ENCODE results near the gene CDK9. TPM values are rescaled to one million over a fixed set of nuclear protein-coding genes. Genes with fewer than 3 reads are reported as not detected.

Gene CDK9
- total RNA-seq, 2 experiments from 2014 or later = 80.0 to 136 TPM

DNA sequence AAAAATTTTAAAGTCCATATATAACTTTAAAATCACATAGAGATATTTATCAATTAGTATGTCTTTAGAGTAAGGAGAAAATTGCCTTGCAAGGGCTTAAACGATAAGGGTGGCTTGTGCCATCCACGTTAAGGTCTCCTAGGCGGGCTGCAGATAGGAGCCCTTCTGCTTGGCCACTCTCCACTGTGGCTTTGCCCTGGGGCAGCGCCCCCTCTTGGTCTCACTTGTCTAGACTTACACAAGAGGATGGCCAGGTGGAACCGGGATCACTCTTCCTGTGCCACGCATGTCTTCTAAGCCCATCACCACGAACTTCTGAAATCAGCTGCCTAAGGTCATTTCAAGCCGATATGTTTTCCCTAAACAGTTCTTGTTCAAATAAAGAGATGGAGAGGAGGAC lies 19.8 kb downstream of the CDK9 start:
- POLR2A ChIA-PET = interaction anchor here (0.8 to 1.1 kb wide), 4 partner anchors 16 to 38 kb away, joined by 3 to 4 read pairs (median 3); no protein-coding TSS in a partner anchor
- peak; percentile 65 for DNase-seq (ENCODE audit: low spot score)

GRCh38 chr9:127806871-127807270 lies 21.0 kb downstream of the CDK9 start:
- no peak for DNase-seq (ENCODE audit: low spot score)
- Histone ChIP-seq H4K20me1 (ENCODE audit: insufficient read depth, low read length) (no peaks in the 10 kb centered on the region; the same call in 1 of the 2 replicates), H3K9me2 (ENCODE audit: insufficient read depth, low read length) (no peaks in the 10 kb centered on the region), H2AFZ (ENCODE audit: low read length) (no peak overlapping the region), H3K4me2 (ENCODE audit: low read length) (no peak overlapping the region), H3K27ac (ENCODE audit: low read depth, low read length, poor library complexity, severe bottlenecking) (no peak overlapping the region), H3K4me3 (ENCODE audit: low read depth, low read length, poor library complexity, severe bottlenecking) (no peak overlapping the region), H3K79me2 (ENCODE audit: insufficient read depth, low read depth, low read length) (peaks cover 29% of the 10 kb centered on the region), H3K36me3 (ENCODE audit: insufficient read depth, low read length) (peaks cover 70% of the 10 kb centered on the region), H3K9me3 (ENCODE audit: low read length) (no peaks in the 10 kb centered on the region), H3K4me1 (ENCODE audit: insufficient read depth, low read length, poor library complexity, severe bottlenecking) (peaks cover 34% of the 10 kb centered on the region)
- no TSS peak for BruUV-seq (replicated peaks)
- ChIA-PET CTCF (ENCODE audit: unreplicated experiment) (no interaction called here), POLR2A (no interaction called here)
- TF ChIP-seq, protein P1, sequence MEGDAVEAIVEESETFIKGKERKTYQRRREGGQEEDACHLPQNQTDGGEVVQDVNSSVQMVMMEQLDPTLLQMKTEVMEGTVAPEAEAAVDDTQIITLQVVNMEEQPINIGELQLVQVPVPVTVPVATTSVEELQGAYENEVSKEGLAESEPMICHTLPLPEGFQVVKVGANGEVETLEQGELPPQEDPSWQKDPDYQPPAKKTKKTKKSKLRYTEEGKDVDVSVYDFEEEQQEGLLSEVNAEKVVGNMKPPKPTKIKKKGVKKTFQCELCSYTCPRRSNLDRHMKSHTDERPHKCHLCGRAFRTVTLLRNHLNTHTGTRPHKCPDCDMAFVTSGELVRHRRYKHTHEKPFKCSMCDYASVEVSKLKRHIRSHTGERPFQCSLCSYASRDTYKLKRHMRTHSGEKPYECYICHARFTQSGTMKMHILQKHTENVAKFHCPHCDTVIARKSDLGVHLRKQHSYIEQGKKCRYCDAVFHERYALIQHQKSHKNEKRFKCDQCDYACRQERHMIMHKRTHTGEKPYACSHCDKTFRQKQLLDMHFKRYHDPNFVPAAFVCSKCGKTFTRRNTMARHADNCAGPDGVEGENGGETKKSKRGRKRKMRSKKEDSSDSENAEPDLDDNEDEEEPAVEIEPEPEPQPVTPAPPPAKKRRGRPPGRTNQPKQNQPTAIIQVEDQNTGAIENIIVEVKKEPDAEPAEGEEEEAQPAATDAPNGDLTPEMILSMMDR (conservative IDR thresholded peaks at IDR 0.05; ENCODE audit: low read length) = no peak
- no peak for TF ChIP-seq EZH2phosphoT487 (IDR thresholded peaks at IDR 0.05; ENCODE audit: borderline replicate concordance, low read depth, low read length)
- intact Hi-C loops (cut with micrococcal nuclease; ENCODE audit: unreplicated experiment) = no loop called here

More for the DNA sequence above, 19.8 kb downstream of the CDK9 start:
- Histone ChIP-seq H3K9me2 (ENCODE audit: insufficient read depth, low read length) (no peaks in the 10 kb centered on the region), H3K36me3 (ENCODE audit: insufficient read depth, low read length) (peaks cover 61% of the 10 kb centered on the region), H3K4me1 (ENCODE audit: insufficient read depth, low read length, poor library complexity, severe bottlenecking) (peaks cover 44% of the 10 kb centered on the region), H3K4me3 (ENCODE audit: low read depth, low read length, poor library complexity, severe bottlenecking) (no peak overlapping the region), H4K20me1 (ENCODE audit: insufficient read depth, low read length) (no peaks in the 10 kb centered on the region; the same call in 1 of the 2 replicates), H3K4me2 (ENCODE audit: low read length) (no peak overlapping the region), H2AFZ (ENCODE audit: low read length) (no peak overlapping the region), H3K79me2 (ENCODE audit: insufficient read depth, low read depth, low read length) (peaks cover 29% of the 10 kb centered on the region), H3K27ac (ENCODE audit: low read depth, low read length, poor library complexity, severe bottlenecking) (no peak overlapping the region), H3K9me3 (ENCODE audit: low read length) (no peaks in the 10 kb centered on the region)
- BruUV-seq (replicated peaks) = TSS peak; percentile 77
- intact Hi-C loops (cut with micrococcal nuclease; ENCODE audit: unreplicated experiment) = no loop called here
- CTCF ChIA-PET (ENCODE audit: unreplicated experiment) = no interaction called here
- TF ChIP-seq EZH2phosphoT487 (IDR thresholded peaks at IDR 0.05; ENCODE audit: borderline replicate concordance, low read depth, low read length) = no peak
- TF ChIP-seq, protein P1 (conservative IDR thresholded peaks at IDR 0.05; ENCODE audit: low read length) = peak; percentile 76

- Histone ChIP-seq H4K20me1 (ENCODE audit: insufficient read depth, low read length) (no peaks in the 10 kb centered on the region; the same call in 1 of the 2 replicates), H3K79me2 (ENCODE audit: insufficient read depth, low read depth, low read length) (peaks cover 24% of the 10 kb centered on the region), H3K9me3 (ENCODE audit: low read length) (no peaks in the 10 kb centered on the region), H3K4me1 (ENCODE audit: insufficient read depth, low read length, poor library complexity, severe bottlenecking) (peaks cover 28% of the 10 kb centered on the region), H3K4me2 (ENCODE audit: low read length) (no peak overlapping the region), H2AFZ (ENCODE audit: low read length) (no peak overlapping the region), H3K4me3 (ENCODE audit: low read depth, low read length, poor library complexity, severe bottlenecking) (no peak overlapping the region), H3K36me3 (ENCODE audit: insufficient read depth, low read length) (peaks cover 86% of the 10 kb centered on the region), H3K27ac (ENCODE audit: low read depth, low read length, poor library complexity, severe bottlenecking) (peak overlapping the region; percentile 42), H3K9me2 (ENCODE audit: insufficient read depth, low read length) (no peaks in the 10 kb centered on the region)
- ChIA-PET POLR2A (interaction anchor here (1.0 kb wide), 1 partner anchor 55 kb away, joined by 6 read pairs; no protein-coding TSS in a partner anchor), CTCF (ENCODE audit: unreplicated experiment) (no interaction called here)
- TF ChIP-seq EZH2phosphoT487 (IDR thresholded peaks at IDR 0.05; ENCODE audit: borderline replicate concordance, low read depth, low read length) = no peak
- TF ChIP-seq, protein P1 (conservative IDR thresholded peaks at IDR 0.05; ENCODE audit: low read length) = no peak
- DNase-seq (ENCODE audit: low spot score) = peak; percentile 65
- BruUV-seq (replicated peaks) = no TSS peak
- intact Hi-C loops (cut with micrococcal nuclease; ENCODE audit: unreplicated experiment) = no loop called here
Observed at GRCh38 chr9:127808347-127809001, 22.6 kb downstream of the CDK9 start.
